ENCODE data around the gene CYFIP2.

The CYFIP2 gene

DNA sequence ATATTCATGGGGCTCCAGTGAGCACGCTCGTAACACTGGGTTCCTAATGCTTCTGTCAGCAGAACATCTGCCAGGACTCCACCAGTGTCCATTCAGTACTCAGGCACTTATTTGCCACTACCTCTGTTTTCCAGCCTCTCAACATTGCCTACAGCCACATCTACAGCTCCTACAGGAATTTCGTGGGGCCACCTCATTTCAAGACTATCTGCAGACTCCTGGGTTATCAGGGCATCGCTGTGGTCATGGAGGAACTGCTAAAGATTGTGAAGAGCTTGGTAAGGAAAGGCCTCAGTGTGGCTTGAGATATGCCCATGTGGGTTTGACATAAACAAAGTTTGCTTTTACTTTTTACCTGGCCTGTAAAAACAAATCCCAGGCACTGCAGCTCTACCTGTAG lies 92.9 kb downstream of the CYFIP2 start:
- no peak overlapping the region for H3K4me3 ChIP-seq (replicated peaks; ENCODE audit: low read depth, low read length)
- TF ChIP-seq CTCF (IDR thresholded peaks at IDR 0.05; ENCODE audit: low read depth, low read length, missing control alignments): no peak
- no peak for DNase-seq (ENCODE audit: extremely low read depth, low read depth)

DNA sequence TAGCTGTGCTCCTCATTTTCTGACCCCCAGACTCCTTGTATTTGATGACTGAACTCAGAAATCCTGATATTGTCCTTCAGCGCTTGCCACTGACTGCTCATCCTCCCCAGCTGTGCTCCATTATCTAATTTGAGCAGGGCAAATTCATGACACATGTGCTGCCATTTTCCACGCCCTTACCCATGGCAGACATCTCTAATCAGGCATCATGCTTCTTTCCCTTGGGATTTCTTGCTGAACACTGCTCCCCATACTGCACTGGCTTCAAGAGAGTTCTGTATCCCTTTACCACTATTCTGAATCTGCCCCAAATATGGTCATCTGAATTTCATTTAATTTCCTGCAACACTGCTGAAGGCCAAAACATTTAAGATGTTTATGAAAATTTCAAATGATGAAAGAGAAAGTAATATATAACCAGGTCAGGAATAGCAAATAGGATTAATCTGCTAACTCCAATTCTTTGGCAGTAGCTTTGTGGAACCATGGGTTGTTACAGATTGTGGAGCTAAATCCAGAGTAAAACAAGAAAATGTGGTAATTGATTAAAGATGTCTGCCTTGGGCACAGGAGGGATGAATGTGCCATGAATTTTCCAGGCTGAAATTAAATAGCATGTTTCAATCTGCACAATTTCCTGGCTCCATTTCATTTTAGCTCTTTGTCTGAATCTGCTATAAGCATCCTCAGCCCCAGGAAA lies 93.6 kb downstream of the CYFIP2 start:
- DNase-seq (ENCODE audit: extremely low read depth, low read depth): no peak

DNA sequence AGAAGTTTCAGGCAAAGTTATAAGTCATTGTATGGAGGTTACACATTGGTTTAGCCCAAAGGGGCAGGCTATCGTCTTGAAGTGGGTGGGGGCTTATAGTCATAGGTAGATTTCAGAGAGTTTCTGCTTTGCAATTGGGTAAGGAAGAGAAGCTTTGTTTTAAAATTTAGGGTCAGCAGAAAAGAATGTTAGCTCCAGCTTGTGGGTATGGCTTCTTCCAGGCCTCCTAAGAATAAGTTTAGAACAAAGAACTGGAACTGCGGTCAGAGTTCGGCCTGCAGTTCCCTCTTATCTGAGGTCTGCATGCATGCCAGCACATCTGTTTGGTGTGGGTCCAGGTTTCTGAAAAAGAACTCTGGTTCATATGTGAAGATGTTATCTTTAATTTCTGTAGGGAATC lies 96.1 kb downstream of the CYFIP2 start:
- H3K4me3 ChIP-seq (replicated peaks; ENCODE audit: low read depth, low read length): no peak overlapping the region
- no peak for TF ChIP-seq CTCF (IDR thresholded peaks at IDR 0.05; ENCODE audit: low read depth, low read length, missing control alignments)
- no peak for DNase-seq (ENCODE audit: extremely low read depth, low read depth)

More for the DNA sequence above, 93.6 kb downstream of the CYFIP2 start:
- no peak overlapping the region for H3K4me3 ChIP-seq (replicated peaks; ENCODE audit: low read depth, low read length)
- no peak for TF ChIP-seq CTCF (IDR thresholded peaks at IDR 0.05; ENCODE audit: low read depth, low read length, missing control alignments)

DNA sequence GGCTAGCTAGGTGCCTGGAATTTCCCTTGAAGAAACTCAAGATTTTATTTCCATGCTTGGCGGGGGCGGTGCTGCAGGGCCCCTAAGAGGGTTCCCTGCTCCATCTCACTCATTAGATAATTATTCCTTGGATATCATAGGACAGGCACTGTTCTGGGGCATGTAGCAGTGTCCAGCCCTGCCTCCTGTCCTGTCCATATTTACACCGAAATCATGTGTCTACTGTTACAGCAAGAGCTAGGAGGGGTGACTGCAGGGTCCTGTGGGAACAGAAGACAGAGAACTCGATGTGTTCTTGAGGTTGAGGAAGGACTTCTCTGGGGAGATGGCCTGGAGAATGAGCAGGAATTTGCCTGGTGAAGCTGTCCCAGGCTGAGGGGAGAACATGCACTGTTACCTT lies 96.6 kb downstream of the CYFIP2 start:
- no peak for DNase-seq (ENCODE audit: extremely low read depth, low read depth)
- H3K4me3 ChIP-seq (replicated peaks; ENCODE audit: low read depth, low read length): no peak overlapping the region
- no peak for TF ChIP-seq CTCF (IDR thresholded peaks at IDR 0.05; ENCODE audit: low read depth, low read length, missing control alignments)

DNA sequence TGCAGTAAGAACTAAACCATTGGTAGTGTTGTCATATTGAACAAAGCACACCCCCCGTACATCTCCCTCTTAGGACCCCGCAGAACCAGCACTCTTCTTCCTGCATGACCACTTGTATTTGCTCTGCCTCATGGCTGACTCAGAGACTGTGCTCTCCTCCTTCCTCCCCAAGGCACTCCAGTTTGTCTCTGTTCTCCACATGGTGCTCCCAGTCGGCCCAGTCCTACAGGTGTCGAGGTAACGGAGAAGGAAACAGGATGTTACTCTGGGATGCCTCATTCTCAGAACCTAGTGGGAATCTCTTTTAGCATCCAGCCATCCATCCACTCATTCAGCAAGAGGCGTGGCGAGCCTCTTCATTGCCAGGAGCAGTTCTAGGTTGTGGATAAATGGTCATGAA lies 97.1 kb downstream of the CYFIP2 start:
- no peak for TF ChIP-seq CTCF (IDR thresholded peaks at IDR 0.05; ENCODE audit: low read depth, low read length, missing control alignments)
- DNase-seq (ENCODE audit: extremely low read depth, low read depth): no peak
- no peak overlapping the region for H3K4me3 ChIP-seq (replicated peaks; ENCODE audit: low read depth, low read length)

GRCh38 chr5:157365732-157366131 lies 99.8 kb downstream of the CYFIP2 start:
- DNase-seq (ENCODE audit: extremely low read depth, low read depth): no peak
- TF ChIP-seq CTCF (IDR thresholded peaks at IDR 0.05; ENCODE audit: low read depth, low read length, missing control alignments): no peak
- no peak overlapping the region for H3K4me3 ChIP-seq (replicated peaks; ENCODE audit: low read depth, low read length)
